NOMO-1 treated with dmso at 0.1 percent for 144 hours (cell line): Measurements from ENCODE around the gene SEC22A.
A peak's percentile ranks its signal among the peaks of the same experiment; 100 is the strongest.

Experiments
- DNase-seq: peaks from one replicate; lab custom pipeline; 2025; ENCODE audit not compliant: unreplicated experiment; lab: John Stamatoyannopoulos, UW

SEC22A gene

DNA sequence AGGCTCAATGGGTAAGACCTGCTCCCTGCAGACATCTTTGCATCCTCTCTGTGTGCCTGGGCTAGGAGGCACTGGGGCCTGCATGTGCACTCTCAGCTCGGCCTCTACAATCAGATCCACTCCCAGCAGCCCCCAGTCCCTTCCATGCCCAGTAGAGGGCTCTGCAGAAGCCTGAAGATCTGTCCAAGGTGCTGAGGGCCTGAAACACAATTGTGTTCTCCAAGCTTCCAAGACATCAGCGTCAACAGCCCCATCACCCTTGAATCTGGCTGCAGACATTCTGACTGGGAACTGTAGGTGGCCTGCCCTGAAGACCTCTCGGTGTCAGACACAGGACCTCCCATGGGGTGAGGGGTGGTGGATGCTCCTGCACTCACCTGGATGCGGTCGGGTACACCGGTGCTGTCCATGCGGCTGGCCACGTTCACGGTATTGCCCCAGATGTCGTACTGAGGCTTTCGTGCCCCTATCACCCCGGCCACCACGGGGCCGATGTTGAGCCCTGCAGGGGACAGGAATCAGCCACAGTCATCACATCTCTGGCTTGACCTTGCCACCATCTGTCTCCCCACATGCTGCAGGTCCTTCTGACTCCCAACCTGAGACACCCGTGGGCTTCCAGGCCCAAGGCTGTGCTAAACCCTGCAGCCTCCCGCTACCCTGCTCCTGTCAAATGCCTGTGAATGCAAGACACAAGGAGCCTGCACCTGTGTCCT lies 84.7 kb downstream of the SEC22A start:
- DNase-seq: peak; percentile 31

DNA sequence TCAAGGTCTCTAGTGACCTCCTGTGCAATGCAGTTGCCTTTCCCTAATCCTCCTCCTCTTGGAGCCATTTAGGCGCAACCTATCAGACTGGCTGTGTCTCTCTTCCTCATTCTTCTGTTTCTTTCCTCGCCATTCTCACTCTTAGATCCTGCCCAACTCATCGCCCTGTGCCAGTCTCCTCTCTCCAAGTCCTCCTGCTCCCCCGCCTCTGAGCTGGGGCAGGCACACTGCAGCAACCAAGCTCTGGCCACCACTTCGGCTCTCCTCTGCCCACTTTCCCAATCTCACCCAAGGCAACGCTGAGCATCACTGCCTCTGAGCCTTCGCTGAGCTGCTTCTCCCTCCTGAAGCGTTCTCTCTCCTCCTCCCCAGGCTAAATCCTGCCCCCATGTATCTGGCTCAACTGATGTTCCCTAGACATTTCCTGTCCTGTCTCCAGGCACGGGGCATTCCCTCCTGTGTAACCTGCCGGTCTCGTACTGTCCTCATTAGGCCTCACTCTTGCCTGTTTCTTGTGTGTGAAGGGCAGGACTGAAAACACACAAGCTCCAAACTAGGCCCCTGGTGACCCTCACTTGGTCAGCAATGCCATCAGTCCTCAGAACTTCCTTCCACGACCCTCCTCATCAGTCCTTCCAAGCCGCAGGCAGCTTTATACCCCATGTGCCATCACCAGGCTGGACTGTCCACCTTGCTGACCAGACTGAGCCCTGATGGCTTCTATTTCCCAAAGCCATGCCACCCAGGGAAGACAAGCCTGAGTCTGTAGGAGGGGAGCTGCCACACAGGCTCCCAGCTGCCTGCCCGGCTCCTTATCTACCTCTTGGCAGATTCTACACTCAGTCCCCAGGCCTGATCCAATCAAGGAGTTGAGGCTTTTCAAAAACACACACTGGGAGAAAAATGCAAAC lies 85.6 kb downstream of the SEC22A start:
- no peak for DNase-seq

GRCh38 chr3:123287962-123288302 lies 86.2 kb downstream of the SEC22A start:
- no peak for DNase-seq

DNA sequence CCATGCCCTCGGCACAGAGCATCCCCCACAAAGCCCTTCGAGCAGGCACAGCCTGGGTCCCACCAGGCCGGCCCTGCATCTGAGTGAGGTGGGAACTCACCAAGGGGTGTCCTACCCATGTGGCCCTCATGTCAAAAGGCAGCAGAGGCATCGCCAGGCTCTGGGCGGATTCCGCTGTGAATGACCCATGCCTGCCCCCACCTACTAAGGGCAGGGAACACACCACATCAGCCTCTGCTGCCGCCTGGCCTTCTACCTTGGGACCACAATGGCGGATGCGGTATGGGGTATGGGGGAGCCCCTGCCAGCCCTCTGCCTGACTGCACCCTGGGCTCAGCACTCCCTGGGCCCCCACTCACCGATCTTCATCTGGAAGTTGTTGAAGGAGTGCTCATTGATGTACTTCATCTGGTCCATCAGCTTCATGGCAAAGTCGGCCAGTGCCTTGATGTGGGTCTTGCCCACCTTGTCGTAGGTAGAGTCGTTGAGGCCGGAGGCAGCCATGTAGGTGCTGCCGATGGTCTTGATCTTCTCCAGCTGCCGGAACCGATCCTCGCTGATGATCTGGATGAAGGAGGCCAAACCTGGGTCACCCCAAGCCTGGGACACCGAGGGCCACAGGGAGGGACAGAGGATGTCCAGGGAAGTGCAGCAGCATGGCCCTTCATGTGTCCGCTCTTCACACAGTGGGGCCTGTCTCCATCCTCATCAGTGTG lies 87.8 kb downstream of the SEC22A start:
- no peak for DNase-seq

DNA sequence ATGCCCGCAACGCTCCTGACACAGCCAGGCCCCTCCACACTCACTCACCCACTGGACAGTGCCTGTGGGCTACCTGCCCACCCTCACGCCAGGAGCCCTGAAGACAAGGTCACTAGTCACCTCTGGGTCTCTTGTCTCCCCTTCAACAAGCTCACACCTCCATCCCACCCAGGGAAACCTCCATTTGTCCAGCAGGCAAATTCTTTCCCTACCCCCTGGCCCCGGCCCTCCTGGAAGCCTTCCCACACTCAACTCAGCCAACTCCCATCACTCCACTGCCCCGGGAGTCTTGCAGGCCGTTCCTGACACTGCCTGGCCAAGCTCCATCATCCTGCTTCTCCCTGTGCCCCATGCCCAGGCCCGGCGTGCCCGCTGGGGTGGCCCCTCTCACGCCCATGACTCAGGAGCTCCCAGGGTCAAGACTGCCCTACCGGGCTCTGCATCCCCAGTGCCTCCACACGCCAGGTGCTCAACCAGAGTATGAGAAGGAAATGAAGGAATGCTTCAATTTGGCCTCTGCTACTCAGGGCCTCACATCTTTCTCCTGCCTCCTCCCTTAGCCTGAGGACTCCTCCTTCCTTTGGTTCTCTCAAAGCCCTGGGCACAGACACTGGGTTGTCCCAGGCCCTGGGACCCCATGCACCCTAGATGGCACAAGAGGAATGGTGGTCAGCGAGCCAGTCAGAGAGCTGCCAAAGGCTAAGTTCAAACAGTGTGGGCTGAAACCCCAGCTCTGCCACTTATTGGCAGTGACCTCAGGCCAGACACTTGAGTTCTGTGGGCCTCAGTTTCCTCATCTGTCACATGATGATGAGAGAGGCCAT lies 88.6 kb downstream of the SEC22A start:
- DNase-seq: no peak

DNA sequence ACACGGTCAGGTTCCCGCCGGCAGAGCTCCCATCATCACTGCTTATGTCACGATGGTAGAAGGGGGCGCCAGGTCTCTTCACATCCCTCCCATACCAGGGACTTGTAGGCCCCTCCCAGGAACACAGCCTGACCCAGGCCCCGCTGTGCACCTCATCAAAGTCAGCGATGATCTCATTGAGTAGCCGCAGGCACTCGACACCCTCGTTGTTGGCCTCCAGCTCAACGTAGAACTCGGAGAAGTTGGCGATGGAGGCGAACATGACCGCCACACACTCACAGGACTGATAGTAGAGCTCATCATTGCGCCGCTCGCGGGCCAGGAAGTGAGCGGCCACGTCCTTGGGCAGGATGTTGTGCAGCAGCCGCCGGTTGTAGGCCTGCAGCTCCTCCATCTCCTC lies 89.2 kb downstream of the SEC22A start:
- no peak for DNase-seq

- DNase-seq: no peak
Observed at GRCh38 chr3:123291404-123291803, 89.7 kb downstream of the SEC22A start.

- no peak for DNase-seq
Observed at GRCh38 chr3:123292321-123293310, 90.9 kb downstream of the SEC22A start.

DNA sequence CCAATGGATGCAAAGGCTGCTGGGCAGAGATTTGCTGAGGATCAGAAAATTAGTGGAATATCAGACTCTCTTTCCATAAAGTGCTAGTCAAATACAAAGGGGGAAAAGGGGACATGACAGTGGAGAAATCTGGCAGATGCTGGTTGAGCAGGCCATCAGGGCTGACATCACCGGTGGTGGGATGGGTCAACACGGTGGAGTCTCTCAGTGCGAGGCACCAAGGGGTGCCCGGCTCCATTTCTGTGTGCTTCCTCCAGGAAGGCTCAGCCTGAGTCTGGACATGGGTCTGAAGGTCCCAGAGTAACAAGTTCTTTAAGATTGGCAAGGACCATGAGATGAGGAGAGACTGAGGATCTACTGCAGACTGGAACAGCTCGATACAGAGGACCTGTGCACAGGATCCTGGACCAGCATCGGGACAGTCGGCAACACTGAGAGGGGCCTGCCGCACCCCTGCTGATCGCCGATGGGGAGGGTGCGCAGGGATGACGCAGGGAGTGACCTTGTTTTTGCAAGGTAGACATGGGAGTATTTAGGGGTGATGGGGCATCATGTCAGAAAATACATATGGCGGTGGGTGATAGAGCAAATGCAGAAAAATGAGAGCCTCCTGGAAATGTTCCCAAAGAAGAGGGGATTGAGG lies 92.7 kb downstream of the SEC22A start:
- DNase-seq: no peak

GRCh38 chr3:123295171-123295900 lies 93.6 kb downstream of the SEC22A start:
- no peak for DNase-seq

DNA sequence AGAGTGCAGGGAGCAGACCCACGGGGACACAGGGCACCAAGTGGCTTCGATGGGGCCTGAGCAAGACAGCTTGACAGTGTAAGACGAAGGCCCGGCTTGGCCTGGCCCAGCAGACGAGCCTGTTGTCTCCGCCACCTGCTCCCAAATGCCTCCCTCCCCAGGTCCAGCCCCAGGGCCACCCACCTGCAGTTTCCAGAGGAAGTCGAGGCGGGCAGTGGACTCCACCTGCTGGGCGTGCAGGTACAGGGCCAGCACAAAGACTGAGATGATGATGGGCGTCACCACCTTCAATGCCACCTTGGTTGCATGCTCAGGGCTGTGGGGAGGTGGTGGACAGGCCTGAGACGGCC lies 94.1 kb downstream of the SEC22A start:
- no peak for DNase-seq

DNA sequence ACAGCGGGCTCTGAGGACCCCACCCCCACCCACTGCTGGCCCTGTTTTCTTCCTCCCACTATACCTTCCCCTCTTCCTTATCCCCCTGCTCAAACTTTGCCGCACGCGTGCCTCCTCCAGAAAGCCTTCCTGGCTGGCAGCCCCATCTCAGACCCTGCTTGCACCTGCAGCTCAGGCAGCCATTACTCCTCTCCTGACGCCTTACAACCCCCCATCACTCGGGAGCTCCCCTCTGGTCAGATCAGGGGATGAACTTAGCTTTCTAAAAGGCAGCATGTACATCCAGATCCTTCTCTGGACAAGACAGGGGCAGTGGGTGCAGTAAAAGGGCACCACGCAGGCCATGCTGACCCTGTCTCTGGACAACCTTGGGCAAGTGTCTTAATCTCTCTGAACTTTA lies 94.5 kb downstream of the SEC22A start:
- DNase-seq: no peak

DNA sequence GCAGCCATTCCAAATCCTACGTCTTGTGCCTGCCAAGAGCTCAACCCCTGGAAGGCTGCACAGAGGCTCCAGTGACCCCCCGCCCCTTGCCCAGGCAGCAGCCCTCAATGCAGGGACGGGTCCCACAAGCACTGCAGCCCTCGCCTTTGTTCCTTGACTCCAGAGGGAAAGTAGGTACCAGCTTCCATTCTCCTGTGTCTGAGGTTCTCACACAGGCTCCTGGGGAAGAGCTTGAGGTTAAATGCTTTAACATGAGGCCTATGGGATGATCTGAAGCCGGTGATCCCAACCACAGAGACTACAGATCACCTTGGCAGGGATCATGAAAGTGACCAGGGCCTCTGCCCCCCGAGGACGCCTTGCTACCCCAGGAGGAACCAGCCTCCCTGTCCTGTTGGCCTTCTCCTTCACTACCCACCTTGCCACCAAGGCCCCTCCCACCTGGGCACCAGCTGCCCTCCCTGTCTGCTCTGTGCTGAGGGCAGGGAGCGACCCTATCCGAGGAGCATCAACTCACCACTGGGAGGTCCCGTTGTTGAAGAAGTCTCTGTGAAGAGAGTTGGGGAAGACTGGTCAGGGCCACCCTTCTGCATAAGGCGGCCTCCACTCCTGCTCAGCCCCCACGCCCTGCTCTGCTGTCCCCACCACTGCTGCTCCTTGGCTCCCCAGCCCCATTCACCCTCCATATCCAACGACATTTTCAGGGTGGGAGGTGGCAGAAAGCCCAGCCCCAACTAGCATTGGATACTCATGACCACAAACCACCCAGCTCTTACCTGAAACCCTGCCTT lies 95.3 kb downstream of the SEC22A start:
- DNase-seq: no peak

- no peak for DNase-seq
Observed at GRCh38 chr3:123297627-123297899, 95.8 kb downstream of the SEC22A start.

DNA sequence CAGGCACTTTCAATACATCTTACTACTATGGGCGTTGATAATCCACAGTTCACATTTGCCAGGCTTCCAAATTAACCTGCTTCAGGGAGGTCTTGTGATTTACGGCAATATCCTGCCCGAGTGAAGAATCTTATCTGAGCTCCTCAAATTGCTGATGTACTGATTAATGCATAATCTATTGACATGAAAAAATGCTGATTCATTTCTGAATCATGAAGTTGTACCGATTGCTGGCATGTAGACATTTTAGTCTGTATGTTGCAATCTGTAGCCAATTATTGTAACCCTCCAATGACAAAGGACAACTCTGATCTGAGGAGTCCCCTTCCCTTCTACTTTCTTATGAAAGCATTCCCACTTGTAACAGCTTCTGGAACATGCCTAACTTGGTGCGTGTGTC lies 97.2 kb downstream of the SEC22A start:
- DNase-seq: no peak

DNA sequence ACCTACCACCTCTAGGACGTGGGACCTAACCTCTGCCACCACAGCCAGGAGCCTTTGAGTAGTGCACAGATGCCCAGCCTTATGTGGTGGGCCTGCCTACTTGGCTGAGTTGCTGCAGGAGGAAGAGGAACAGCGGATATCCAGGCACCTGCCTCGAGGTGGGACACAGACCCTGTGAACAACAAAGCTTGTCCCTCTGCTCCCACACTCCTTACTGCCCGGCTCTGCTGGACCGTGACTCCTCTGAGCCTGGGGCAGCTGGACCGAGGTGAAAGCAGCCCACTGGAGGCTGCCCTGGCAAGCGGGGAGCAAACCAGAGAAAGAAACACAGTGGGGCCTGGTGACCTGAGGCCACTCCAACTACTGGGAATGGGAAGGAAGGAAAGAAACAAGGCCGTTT lies 97.8 kb downstream of the SEC22A start:
- no peak for DNase-seq

- no peak for DNase-seq
Observed at GRCh38 chr3:123300056-123300455, 98.3 kb downstream of the SEC22A start.

DNA sequence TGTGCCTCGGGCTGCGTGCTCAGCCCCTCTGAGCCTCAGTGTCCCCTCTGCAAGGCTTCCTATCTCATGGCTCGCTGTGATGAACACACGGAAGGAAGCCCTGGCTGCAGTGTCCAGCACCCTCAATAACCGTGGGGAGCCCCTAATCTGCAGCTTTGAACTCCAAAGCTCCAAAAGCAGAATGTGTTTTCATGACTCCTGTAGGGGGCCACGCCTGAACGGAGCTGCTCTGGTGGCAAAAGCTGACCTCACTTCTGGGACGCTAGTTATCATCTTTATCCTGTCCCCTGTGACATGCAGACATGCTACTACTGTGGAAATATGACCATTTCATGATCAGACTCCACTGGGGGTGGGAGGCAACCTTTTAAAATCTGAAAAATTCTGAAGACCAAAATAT lies 98.8 kb downstream of the SEC22A start:
- no peak for DNase-seq
